ENCODE measurements around the gene CDK9. TPM values are rescaled to one million over a fixed set of nuclear protein-coding genes. Genes with fewer than 3 reads are reported as not detected.

CDK9 gene
- total and polyA plus RNA-seq, 10 of the 15 experiments (the other 5 are each of a cell fraction or from before 2014, with no cell fraction given) = 7.3 to 92.6 (median 51.6) TPM

DNA sequence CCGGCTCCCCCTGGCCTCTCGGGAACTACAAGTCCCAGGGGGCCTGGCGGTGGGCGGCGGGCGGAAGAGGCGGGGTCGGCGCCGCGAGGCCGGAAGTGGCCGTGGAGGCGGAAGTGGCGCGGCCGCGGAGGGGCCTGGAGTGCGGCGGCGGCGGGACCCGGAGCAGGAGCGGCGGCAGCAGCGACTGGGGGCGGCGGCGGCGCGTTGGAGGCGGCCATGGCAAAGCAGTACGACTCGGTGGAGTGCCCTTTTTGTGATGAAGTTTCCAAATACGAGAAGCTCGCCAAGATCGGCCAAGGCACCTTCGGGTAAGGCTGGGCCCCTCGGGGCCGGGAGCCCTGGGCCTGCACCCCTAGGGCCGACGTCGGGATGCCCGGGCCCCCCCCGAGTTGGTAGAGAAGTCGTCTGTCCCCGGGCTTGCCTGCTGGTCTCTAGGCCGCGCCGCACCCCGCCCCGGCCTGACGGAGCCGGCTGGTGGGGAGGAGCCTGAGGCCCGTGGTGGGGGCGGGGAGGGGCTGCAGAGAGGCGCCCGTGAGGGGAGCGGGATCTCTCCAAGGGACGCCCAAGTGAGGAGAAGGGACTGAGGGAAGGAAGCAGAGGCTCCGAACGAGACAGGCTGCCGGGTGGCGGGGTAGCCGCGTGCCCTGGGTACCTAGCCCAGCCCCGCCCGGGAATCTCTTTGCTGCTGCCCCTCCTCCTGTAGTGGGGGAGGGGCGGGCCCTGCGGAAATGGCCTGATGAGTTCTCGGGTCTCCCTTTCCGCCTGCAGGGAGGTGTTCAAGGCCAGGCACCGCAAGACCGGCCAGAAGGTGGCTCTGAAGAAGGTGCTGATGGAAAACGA is at the start of gene CDK9 (continued):
- TF ChIP-seq EGR1 (IDR thresholded peaks at IDR 0.05; ENCODE audit: borderline replicate concordance in 1 of 2, low read depth in 2 of 2, low read length in 2 of 2) (peak in 1 of 2 experiments; percentile 57; a peak in 2 of 3 replicates), KDM1A (IDR thresholded peaks at IDR 0.05; ENCODE audit: borderline replicate concordance) (no peak), TCF7 (IDR thresholded peaks at IDR 0.05; ENCODE audit: borderline replicate concordance) (no peak), JUNB (IDR thresholded peaks at IDR 0.05) (no peak), TAF1 (IDR thresholded peaks at IDR 0.05; ENCODE audit: borderline replicate concordance, low read depth, low read length) (peak; percentile 57; the same call in 1 of the 2 replicates), POLR2AphosphoS5 (IDR thresholded peaks at IDR 0.05; ENCODE audit: low read length) (no peak; the same call in 1 of the 2 replicates), CEBPB (IDR thresholded peaks at IDR 0.05; ENCODE audit: borderline replicate concordance in 1 of 2, low read depth in 2 of 2, low read length in 2 of 2) (no peak), SIN3A (IDR thresholded peaks at IDR 0.05; ENCODE audit: low read depth, low read length) (0 out of 2 replicates have a peak, but pooled peaks have one; percentile 60), EZH2 (IDR thresholded peaks at IDR 0.05; ENCODE audit: borderline replicate concordance, control insufficient read depth, low read depth, low read length) (no peak)
- TF ChIP-seq, protein P1, sequence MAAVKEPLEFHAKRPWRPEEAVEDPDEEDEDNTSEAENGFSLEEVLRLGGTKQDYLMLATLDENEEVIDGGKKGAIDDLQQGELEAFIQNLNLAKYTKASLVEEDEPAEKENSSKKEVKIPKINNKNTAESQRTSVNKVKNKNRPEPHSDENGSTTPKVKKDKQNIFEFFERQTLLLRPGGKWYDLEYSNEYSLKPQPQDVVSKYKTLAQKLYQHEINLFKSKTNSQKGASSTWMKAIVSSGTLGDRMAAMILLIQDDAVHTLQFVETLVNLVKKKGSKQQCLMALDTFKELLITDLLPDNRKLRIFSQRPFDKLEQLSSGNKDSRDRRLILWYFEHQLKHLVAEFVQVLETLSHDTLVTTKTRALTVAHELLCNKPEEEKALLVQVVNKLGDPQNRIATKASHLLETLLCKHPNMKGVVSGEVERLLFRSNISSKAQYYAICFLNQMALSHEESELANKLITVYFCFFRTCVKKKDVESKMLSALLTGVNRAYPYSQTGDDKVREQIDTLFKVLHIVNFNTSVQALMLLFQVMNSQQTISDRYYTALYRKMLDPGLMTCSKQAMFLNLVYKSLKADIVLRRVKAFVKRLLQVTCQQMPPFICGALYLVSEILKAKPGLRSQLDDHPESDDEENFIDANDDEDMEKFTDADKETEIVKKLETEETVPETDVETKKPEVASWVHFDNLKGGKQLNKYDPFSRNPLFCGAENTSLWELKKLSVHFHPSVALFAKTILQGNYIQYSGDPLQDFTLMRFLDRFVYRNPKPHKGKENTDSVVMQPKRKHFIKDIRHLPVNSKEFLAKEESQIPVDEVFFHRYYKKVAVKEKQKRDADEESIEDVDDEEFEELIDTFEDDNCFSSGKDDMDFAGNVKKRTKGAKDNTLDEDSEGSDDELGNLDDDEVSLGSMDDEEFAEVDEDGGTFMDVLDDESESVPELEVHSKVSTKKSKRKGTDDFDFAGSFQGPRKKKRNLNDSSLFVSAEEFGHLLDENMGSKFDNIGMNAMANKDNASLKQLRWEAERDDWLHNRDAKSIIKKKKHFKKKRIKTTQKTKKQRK (IDR thresholded peaks at IDR 0.05; ENCODE audit: low read depth, low read length) = no peak
- TF ChIP-seq, protein P2, sequence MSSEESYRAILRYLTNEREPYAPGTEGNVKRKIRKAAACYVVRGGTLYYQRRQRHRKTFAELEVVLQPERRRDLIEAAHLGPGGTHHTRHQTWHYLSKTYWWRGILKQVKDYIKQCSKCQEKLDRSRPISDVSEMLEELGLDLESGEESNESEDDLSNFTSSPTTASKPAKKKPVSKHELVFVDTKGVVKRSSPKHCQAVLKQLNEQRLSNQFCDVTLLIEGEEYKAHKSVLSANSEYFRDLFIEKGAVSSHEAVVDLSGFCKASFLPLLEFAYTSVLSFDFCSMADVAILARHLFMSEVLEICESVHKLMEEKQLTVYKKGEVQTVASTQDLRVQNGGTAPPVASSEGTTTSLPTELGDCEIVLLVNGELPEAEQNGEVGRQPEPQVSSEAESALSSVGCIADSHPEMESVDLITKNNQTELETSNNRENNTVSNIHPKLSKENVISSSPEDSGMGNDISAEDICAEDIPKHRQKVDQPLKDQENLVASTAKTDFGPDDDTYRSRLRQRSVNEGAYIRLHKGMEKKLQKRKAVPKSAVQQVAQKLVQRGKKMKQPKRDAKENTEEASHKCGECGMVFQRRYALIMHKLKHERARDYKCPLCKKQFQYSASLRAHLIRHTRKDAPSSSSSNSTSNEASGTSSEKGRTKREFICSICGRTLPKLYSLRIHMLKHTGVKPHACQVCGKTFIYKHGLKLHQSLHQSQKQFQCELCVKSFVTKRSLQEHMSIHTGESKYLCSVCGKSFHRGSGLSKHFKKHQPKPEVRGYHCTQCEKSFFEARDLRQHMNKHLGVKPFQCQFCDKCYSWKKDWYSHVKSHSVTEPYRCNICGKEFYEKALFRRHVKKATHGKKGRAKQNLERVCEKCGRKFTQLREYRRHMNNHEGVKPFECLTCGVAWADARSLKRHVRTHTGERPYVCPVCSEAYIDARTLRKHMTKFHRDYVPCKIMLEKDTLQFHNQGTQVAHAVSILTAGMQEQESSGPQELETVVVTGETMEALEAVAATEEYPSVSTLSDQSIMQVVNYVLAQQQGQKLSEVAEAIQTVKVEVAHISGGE (CRISPR knock-in tag; IDR thresholded peaks at IDR 0.05) = peak; percentile 29; the same call in 1 of the 2 replicates
- TF ChIP-seq, protein P3, sequence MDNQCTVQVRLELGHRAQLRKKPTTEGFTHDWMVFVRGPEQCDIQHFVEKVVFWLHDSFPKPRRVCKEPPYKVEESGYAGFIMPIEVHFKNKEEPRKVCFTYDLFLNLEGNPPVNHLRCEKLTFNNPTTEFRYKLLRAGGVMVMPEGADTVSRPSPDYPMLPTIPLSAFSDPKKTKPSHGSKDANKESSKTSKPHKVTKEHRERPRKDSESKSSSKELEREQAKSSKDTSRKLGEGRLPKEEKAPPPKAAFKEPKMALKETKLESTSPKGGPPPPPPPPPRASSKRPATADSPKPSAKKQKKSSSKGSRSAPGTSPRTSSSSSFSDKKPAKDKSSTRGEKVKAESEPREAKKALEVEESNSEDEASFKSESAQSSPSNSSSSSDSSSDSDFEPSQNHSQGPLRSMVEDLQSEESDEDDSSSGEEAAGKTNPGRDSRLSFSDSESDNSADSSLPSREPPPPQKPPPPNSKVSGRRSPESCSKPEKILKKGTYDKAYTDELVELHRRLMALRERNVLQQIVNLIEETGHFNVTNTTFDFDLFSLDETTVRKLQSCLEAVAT (IDR thresholded peaks at IDR 0.05) = no peak
- TF ChIP-seq, protein P4, sequence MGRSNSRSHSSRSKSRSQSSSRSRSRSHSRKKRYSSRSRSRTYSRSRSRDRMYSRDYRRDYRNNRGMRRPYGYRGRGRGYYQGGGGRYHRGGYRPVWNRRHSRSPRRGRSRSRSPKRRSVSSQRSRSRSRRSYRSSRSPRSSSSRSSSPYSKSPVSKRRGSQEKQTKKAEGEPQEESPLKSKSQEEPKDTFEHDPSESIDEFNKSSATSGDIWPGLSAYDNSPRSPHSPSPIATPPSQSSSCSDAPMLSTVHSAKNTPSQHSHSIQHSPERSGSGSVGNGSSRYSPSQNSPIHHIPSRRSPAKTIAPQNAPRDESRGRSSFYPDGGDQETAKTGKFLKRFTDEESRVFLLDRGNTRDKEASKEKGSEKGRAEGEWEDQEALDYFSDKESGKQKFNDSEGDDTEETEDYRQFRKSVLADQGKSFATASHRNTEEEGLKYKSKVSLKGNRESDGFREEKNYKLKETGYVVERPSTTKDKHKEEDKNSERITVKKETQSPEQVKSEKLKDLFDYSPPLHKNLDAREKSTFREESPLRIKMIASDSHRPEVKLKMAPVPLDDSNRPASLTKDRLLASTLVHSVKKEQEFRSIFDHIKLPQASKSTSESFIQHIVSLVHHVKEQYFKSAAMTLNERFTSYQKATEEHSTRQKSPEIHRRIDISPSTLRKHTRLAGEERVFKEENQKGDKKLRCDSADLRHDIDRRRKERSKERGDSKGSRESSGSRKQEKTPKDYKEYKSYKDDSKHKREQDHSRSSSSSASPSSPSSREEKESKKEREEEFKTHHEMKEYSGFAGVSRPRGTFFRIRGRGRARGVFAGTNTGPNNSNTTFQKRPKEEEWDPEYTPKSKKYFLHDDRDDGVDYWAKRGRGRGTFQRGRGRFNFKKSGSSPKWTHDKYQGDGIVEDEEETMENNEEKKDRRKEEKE (IDR thresholded peaks at IDR 0.05) = no peak
- TF ChIP-seq, protein P5, sequence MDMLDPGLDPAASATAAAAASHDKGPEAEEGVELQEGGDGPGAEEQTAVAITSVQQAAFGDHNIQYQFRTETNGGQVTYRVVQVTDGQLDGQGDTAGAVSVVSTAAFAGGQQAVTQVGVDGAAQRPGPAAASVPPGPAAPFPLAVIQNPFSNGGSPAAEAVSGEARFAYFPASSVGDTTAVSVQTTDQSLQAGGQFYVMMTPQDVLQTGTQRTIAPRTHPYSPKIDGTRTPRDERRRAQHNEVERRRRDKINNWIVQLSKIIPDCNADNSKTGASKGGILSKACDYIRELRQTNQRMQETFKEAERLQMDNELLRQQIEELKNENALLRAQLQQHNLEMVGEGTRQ (IDR thresholded peaks at IDR 0.05; ENCODE audit: borderline replicate concordance, low read depth, low read length) = no peak
